ENCODE measurements around the gene REG4.

- TF ChIP-seq, protein P1, sequence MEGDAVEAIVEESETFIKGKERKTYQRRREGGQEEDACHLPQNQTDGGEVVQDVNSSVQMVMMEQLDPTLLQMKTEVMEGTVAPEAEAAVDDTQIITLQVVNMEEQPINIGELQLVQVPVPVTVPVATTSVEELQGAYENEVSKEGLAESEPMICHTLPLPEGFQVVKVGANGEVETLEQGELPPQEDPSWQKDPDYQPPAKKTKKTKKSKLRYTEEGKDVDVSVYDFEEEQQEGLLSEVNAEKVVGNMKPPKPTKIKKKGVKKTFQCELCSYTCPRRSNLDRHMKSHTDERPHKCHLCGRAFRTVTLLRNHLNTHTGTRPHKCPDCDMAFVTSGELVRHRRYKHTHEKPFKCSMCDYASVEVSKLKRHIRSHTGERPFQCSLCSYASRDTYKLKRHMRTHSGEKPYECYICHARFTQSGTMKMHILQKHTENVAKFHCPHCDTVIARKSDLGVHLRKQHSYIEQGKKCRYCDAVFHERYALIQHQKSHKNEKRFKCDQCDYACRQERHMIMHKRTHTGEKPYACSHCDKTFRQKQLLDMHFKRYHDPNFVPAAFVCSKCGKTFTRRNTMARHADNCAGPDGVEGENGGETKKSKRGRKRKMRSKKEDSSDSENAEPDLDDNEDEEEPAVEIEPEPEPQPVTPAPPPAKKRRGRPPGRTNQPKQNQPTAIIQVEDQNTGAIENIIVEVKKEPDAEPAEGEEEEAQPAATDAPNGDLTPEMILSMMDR (IDR thresholded peaks at IDR 0.05 in 2 of 3, conservative IDR thresholded peaks at IDR 0.05 in 1 of 3; ENCODE audit: borderline replicate concordance in 1 of 3, insufficient read depth in 1 of 3, low read depth in 2 of 3, low read length in 2 of 3): no peak
- TF ChIP-seq SIN3A (IDR thresholded peaks at IDR 0.05; ENCODE audit: low read depth): no peak
- no peak for TF ChIP-seq ZNF274 (IDR thresholded peaks at IDR 0.05; ENCODE audit: low read depth, low read length)
These were observed 29.5 kb upstream of the REG4 start for GRCh38 chr1:119840745-119841144.

Data from HCT116 (cell line).